Fibroblast of skin of left biceps (primary cell): ENCODE results near the gene EDDM13.
"Not testable (repeated sequence)": the region's sequence is repeated elsewhere in the genome, so short reads cannot be mapped to it uniquely, and the experiment has no call there.

Experiments
- DNase-seq, 2 experiments: peaks; one replicate each; pipeline ENCODE4 v3.0.0-alpha.2; 2013; ENCODE audit warnings: low read depth in 2 of 2

Gene EDDM13

GRCh38 chr19:56321254-56321988 lies 48.9 kb downstream of the EDDM13 start:
- DNase-seq: no peak

GRCh38 chr19:56321989-56322440 lies 49.5 kb downstream of the EDDM13 start:
- no peak for DNase-seq

- DNase-seq: no peak
Observed at GRCh38 chr19:56324436-56324835, 51.9 kb downstream of the EDDM13 start.

GRCh38 chr19:56332695-56333094 lies 60.1 kb downstream of the EDDM13 start:
- DNase-seq: no peak

GRCh38 chr19:56333506-56333905 lies 61.0 kb downstream of the EDDM13 start:
- peak in 1 of 2 experiments; percentile 4 for DNase-seq

GRCh38 chr19:56335371-56335770 lies 62.8 kb downstream of the EDDM13 start:
- not testable (repeated sequence) for DNase-seq

GRCh38 chr19:56337077-56337476 lies 64.5 kb downstream of the EDDM13 start:
- DNase-seq: not testable (repeated sequence)

- not testable (repeated sequence) for DNase-seq
Observed at GRCh38 chr19:56339031-56339430, 66.5 kb downstream of the EDDM13 start.

- DNase-seq: no peak
Observed at GRCh38 chr19:56341948-56342347, 69.4 kb downstream of the EDDM13 start.

GRCh38 chr19:56347163-56347778 lies 74.7 kb downstream of the EDDM13 start:
- no peak for DNase-seq

GRCh38 chr19:56348289-56348877 lies 75.8 kb downstream of the EDDM13 start:
- no peak for DNase-seq

GRCh38 chr19:56350416-56351045 lies 78.0 kb downstream of the EDDM13 start:
- peak in 1 of 2 experiments; percentile 7 for DNase-seq

GRCh38 chr19:56351208-56351607 lies 78.7 kb downstream of the EDDM13 start:
- DNase-seq: no peak

- DNase-seq: no peak
Observed at GRCh38 chr19:56355517-56355916, 83.0 kb downstream of the EDDM13 start.

GRCh38 chr19:56356944-56357343 lies 84.4 kb downstream of the EDDM13 start:
- DNase-seq: no peak
